C4-2B (cell line): ENCODE data around the gene NELFA.

Experiments used
- ZFX ChIP-seq: fragments of 450-650 bp; IDR thresholded peaks from 2 replicates; pipeline ENCODE4 v1.6.1; 2017
- TF ChIP-seq, protein P1 (sequence below): fragments of 450-650 bp; conservative IDR thresholded peaks from 2 replicates; pipeline ENCODE4 v1.5.1; 2017; ENCODE audit warnings: mild to moderate bottlenecking

DNA sequence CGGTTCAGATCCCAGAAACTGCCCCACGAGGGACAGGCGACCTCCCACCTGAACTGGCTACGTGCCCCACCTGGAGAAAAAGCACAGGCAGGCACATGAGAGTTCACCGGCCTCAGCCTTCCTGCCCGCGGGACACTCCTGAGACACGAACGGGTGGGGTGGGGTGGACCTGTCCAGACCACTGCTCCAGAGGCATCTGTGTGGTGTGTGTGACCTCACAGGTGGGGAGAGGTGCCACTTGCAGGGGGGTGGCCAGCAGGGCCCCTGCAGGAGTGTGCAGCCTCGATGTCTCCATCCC lies 18.5 kb downstream of the NELFA start:
- TF ChIP-seq ZFX = no peak
- TF ChIP-seq, protein P1, sequence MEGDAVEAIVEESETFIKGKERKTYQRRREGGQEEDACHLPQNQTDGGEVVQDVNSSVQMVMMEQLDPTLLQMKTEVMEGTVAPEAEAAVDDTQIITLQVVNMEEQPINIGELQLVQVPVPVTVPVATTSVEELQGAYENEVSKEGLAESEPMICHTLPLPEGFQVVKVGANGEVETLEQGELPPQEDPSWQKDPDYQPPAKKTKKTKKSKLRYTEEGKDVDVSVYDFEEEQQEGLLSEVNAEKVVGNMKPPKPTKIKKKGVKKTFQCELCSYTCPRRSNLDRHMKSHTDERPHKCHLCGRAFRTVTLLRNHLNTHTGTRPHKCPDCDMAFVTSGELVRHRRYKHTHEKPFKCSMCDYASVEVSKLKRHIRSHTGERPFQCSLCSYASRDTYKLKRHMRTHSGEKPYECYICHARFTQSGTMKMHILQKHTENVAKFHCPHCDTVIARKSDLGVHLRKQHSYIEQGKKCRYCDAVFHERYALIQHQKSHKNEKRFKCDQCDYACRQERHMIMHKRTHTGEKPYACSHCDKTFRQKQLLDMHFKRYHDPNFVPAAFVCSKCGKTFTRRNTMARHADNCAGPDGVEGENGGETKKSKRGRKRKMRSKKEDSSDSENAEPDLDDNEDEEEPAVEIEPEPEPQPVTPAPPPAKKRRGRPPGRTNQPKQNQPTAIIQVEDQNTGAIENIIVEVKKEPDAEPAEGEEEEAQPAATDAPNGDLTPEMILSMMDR = no peak
